Mesenchymal stem cell (in vitro differentiated cells and primary cell): ENCODE results near the gene CENPS.

Experiments
- DNase-seq: peaks from one replicate; pipeline ENCODE4 v3.0.0-alpha.2; 2013
- H2AFZ ChIP-seq: one replicate; pipeline ENCODE4 v1.6.1; 2013; ENCODE audit warnings: low read depth, mild to moderate bottlenecking, control low read depth, inconsistent platforms, low read length, moderate library complexity
- H2AK5ac ChIP-seq: 2 replicates; pipeline ENCODE4 v1.6.1; 2013; ENCODE audit warnings: low read length, moderate library complexity, mild to moderate bottlenecking, inconsistent platforms; ENCODE audit not compliant: severe bottlenecking
- H2BK120ac ChIP-seq: one replicate; pipeline ENCODE4 v1.6.1; 2013; ENCODE audit warnings: low read depth, mild to moderate bottlenecking, inconsistent platforms, low read length, moderate library complexity
- H2BK12ac ChIP-seq, 2 experiments: one replicate each; pipeline ENCODE4 v1.6.1; 2013; ENCODE audit warnings: inconsistent platforms in 2 of 2, low read length in 2 of 2, mild to moderate bottlenecking in 2 of 2, moderate library complexity in 2 of 2, control low read depth in 1 of 2
- H2BK15ac ChIP-seq: one replicate; pipeline ENCODE4 v1.6.1; 2013; ENCODE audit warnings: mild to moderate bottlenecking, low read depth, inconsistent platforms; ENCODE audit not compliant: poor library complexity, severe bottlenecking
- H2BK5ac ChIP-seq: 2 replicates; pipeline ENCODE4 v1.6.1; 2013; ENCODE audit warnings: low read depth, mild to moderate bottlenecking, low read length, control low read depth, inconsistent platforms; ENCODE audit not compliant: poor library complexity, severe bottlenecking
- H3K14ac ChIP-seq, 2 experiments: one replicate each; pipeline ENCODE4 v1.6.1; 2013; ENCODE audit warnings: inconsistent platforms in 2 of 2, low read length in 2 of 2, control low read depth in 1 of 2, mild to moderate bottlenecking in 1 of 2, moderate library complexity in 1 of 2
- H3K18ac ChIP-seq, 2 experiments: one replicate each; pipeline ENCODE4 v1.6.1; 2013; ENCODE audit warnings: inconsistent platforms in 2 of 2, low read length in 2 of 2, control low read depth in 1 of 2, low read depth in 1 of 2, mild to moderate bottlenecking in 1 of 2
- H3K23ac ChIP-seq, 2 experiments: one replicate each; pipeline ENCODE4 v1.6.1; 2013; ENCODE audit warnings: inconsistent platforms in 2 of 2, low read length in 2 of 2, mild to moderate bottlenecking in 2 of 2, moderate library complexity in 2 of 2, control low read depth in 1 of 2
- H3K27ac ChIP-seq: 2 replicates; pipeline ENCODE4 v1.5.1; 2013; ENCODE audit warnings: mild to moderate bottlenecking, moderate library complexity, low read length, control low read depth, inconsistent platforms; ENCODE audit not compliant: poor library complexity, severe bottlenecking
- H3K27me3 ChIP-seq, 2 experiments: 2 replicates each; pipeline versions ENCODE4 v1.6.1 to v1.7.0; 2013; ENCODE audit warnings: low read length in 2 of 2, mild to moderate bottlenecking in 2 of 2, moderate library complexity in 2 of 2, control low read depth in 1 of 2, inconsistent platforms in 1 of 2; ENCODE audit not compliant: control insufficient read depth in 1 of 2, insufficient read depth in 1 of 2
- H3K36me3 ChIP-seq, 2 experiments: 2 replicates each; pipeline versions ENCODE4 v1.6.1 to v1.7.0; 2013; ENCODE audit warnings: low read length in 2 of 2, control low read depth in 1 of 2, inconsistent platforms in 1 of 2, low read depth in 1 of 2, mild to moderate bottlenecking in 1 of 2; ENCODE audit not compliant: insufficient read depth in 2 of 2, control insufficient read depth in 1 of 2
- H3K4ac ChIP-seq, 2 experiments: one replicate each; pipeline ENCODE4 v1.6.1; 2013; ENCODE audit warnings: inconsistent platforms in 2 of 2, low read length in 2 of 2, mild to moderate bottlenecking in 2 of 2, moderate library complexity in 2 of 2, control low read depth in 1 of 2, low read depth in 1 of 2
- H3K4me1 ChIP-seq: 2 replicates; pipeline ENCODE4 v1.6.1; 2013; ENCODE audit warnings: low read depth, low read length, control low read depth; ENCODE audit not compliant: control insufficient read depth, insufficient read depth
- H3K4me2 ChIP-seq: 2 replicates; pipeline ENCODE4 v1.6.1; 2013; ENCODE audit warnings: low read length, mild to moderate bottlenecking, inconsistent platforms; ENCODE audit not compliant: poor library complexity, severe bottlenecking
- H3K4me3 ChIP-seq, 2 experiments: 2 replicates each; pipeline versions ENCODE4 v1.5.1 to v1.7.0; 2013; ENCODE audit warnings: low read length in 2 of 2, mild to moderate bottlenecking in 2 of 2, control low read depth in 1 of 2, low read depth in 1 of 2; ENCODE audit not compliant: insufficient read depth in 1 of 2
- H3K79me1 ChIP-seq: replicated peaks from 2 replicates; pipeline ENCODE4 v1.6.1; 2013; ENCODE audit warnings: mild to moderate bottlenecking, control low read depth, low read length, inconsistent platforms; ENCODE audit not compliant: poor library complexity, severe bottlenecking
- H3K9ac ChIP-seq: 2 replicates; pipeline ENCODE4 v1.7.0; 2013; ENCODE audit warnings: mild to moderate bottlenecking, low read length, moderate library complexity
- H3K9me3 ChIP-seq: 2 replicates; pipeline ENCODE4 v1.7.0; 2013; ENCODE audit warnings: mild to moderate bottlenecking, low read length; ENCODE audit not compliant: control insufficient read depth
- H4K8ac ChIP-seq: one replicate; pipeline ENCODE4 v1.6.1; 2013; ENCODE audit warnings: inconsistent platforms, mild to moderate bottlenecking, low read length, moderate library complexity
- H4K91ac ChIP-seq: one replicate; pipeline ENCODE4 v1.6.1; 2013; ENCODE audit warnings: mild to moderate bottlenecking, low read length, inconsistent platforms
- WGBS: methylation state at CpG from one replicate; pipeline ENCODE4 v1.1.7; 2013; ENCODE audit warnings: mixed read lengths; 5-methylcytosine and 5-hydroxymethylcytosine counted together

The CENPS gene

DNA sequence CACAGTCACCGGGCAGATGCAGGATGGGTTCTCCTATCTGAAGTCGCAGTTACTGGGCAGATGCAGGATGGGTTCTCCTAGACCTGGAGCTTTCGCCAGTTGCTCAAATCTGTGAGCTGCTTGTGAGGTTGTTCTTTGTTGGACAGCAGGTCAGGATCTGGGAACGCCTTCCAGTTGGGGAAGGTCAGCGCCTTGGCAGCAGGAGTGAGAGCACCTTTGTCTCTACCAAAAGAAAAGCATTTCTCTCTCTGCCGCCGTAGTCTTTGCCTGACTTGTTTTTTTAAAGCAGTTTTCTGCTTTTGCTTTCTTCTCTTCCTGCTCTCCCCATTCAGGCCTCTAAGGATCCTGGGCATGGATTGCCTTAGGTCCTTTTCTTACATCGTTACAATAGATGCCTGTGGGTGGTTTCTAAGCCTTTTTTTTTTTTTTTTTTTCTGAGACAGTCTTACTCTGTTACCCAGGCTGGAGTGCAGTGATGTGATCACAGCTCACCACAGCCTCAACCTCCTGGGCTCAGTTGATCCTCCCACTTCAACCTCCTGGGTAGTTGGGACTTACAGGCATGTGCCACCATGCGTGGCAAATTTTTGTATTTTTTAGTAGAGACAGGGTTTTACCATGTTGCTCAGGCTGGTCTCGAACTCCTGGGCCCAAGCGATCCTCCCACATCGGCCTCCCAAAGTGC is 60.2 kb downstream of the CENPS start:
- H2AFZ ChIP-seq: no peak overlapping the region
- no peak overlapping the region for H2AK5ac ChIP-seq
- H2BK5ac ChIP-seq: no peak overlapping the region
- no peak overlapping the region for H3K4ac ChIP-seq
- no peak overlapping the region for H3K23ac ChIP-seq
- H3K4me1 ChIP-seq: peaks cover 4% of the 10 kb centered on the region
- H3K14ac ChIP-seq: no peak overlapping the region
- H3K18ac ChIP-seq: no peak overlapping the region
- no peaks in the 10 kb centered on the region for H3K9me3 ChIP-seq
- no peak overlapping the region for H3K4me2 ChIP-seq
- WGBS: 88% methylated on average over 11 of the region's 12 CpGs
- H2BK120ac ChIP-seq: no peak overlapping the region
- no peak overlapping the region for H2BK12ac ChIP-seq
- H3K27me3 ChIP-seq: no peaks in the 10 kb centered on the region
- H3K4me3 ChIP-seq: no peak overlapping the region
- no peak overlapping the region for H2BK15ac ChIP-seq
- H4K8ac ChIP-seq: no peak overlapping the region
- no peak for DNase-seq
- H4K91ac ChIP-seq: no peak overlapping the region
- H3K79me1 ChIP-seq: peaks cover 29% of the 10 kb centered on the region
- no peak overlapping the region for H3K9ac ChIP-seq
- peaks cover 7% of the 10 kb centered on the region in 2 experiments for H3K36me3 ChIP-seq
- H3K27ac ChIP-seq: no peak overlapping the region
